Measurements from ENCODE around the gene DHRS7. TPM values are rescaled to one million over a fixed set of nuclear protein-coding genes. Genes with fewer than 3 reads are reported as not detected.

Gene DHRS7
- total and polyA plus RNA-seq, 2 donors (not counting 3 experiments of a cell fraction or from before 2014, with no cell fraction given): 28.6 to 29.3 TPM

DNA sequence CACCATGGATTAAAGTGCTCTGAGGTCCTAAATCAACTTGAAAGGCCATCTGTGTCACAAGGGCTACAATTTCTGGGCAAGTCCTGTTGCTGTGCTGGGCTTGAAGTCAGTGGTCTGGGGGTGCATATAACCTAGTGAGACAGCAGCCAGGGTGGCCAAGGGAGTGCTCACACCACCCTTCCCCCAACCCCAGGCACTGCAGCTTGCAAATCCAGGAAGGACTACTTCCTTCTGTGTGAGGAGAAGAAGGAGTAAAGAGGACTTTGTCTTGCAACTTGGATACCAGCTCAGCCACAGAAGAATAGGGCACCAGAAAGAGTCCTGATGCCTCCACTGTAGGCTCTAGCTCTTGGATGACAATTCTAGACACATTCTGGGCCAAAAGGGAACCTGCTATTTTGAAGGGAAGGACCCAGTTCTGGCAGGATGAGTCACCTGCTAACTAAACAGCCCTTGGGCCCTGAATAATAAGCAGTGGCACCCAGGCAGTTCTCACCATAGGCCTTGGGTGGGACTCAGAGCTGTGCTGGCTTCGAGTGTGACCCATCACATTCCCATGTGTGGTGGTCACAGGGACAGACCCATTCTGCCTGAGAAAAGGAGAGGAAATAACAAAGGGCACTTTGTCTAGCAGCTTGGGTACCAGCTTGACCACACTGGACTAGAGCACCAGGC is 32.6 kb upstream of the DHRS7 start:
- FAIRE-seq (no peak), DNase-seq (ENCODE audit: low read depth, low spot score) (no peak)
- H3K36me3 ChIP-seq (ENCODE audit: control insufficient read depth in 2 of 2, extremely low read depth in 1 of 2, insufficient read depth in 2 of 2, low read length in 2 of 2): no peaks in the 10 kb centered on the region
- CTCF ChIA-PET: interaction anchor here (1.4 kb wide), 1 partner anchor 13 kb away, joined by 5 read pairs; no protein-coding TSS in a partner anchor
- no peak overlapping the region for H3K27ac ChIP-seq (ENCODE audit: insufficient read depth, low read depth, low read length)
- dilution Hi-C loops (cut with MboI; ENCODE audit: extremely low pct_ligation_motif_present, low sequenced_read_pairs) (no loop called here), intact Hi-C loops (cut with micrococcal nuclease) (no loop called here)
- BruUV-seq (replicated peaks): no TSS peak
- TF ChIP-seq, protein P1, sequence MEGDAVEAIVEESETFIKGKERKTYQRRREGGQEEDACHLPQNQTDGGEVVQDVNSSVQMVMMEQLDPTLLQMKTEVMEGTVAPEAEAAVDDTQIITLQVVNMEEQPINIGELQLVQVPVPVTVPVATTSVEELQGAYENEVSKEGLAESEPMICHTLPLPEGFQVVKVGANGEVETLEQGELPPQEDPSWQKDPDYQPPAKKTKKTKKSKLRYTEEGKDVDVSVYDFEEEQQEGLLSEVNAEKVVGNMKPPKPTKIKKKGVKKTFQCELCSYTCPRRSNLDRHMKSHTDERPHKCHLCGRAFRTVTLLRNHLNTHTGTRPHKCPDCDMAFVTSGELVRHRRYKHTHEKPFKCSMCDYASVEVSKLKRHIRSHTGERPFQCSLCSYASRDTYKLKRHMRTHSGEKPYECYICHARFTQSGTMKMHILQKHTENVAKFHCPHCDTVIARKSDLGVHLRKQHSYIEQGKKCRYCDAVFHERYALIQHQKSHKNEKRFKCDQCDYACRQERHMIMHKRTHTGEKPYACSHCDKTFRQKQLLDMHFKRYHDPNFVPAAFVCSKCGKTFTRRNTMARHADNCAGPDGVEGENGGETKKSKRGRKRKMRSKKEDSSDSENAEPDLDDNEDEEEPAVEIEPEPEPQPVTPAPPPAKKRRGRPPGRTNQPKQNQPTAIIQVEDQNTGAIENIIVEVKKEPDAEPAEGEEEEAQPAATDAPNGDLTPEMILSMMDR (IDR thresholded peaks at IDR 0.05; ENCODE audit: extremely low read depth in 1 of 2, insufficient read depth in 1 of 2, low read depth in 1 of 2, low read length in 2 of 2): no peak
- no peak for TF ChIP-seq GATA2 (IDR thresholded peaks at IDR 0.05; ENCODE audit: insufficient read depth, insufficient read length, low read depth, low read length)
- no peak for TF ChIP-seq JUN (IDR thresholded peaks at IDR 0.05; ENCODE audit: borderline replicate concordance, insufficient read depth, insufficient read length, low read depth)
- TF ChIP-seq, protein P2, sequence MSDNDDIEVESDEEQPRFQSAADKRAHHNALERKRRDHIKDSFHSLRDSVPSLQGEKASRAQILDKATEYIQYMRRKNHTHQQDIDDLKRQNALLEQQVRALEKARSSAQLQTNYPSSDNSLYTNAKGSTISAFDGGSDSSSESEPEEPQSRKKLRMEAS (IDR thresholded peaks at IDR 0.05; ENCODE audit: insufficient read depth, insufficient read length): no peak
- TF ChIP-seq FOS (IDR thresholded peaks at IDR 0.05; ENCODE audit: borderline replicate concordance, insufficient read depth, low read length): no peak
- TF ChIP-seq MYC (IDR thresholded peaks at IDR 0.05; ENCODE audit: low read depth, low read length): no peak
- TF ChIP-seq POLR2AphosphoS5 (IDR thresholded peaks at IDR 0.05; ENCODE audit: insufficient read depth, low read depth, low read length): no peak
- no peak for TF ChIP-seq EZH2 (IDR thresholded peaks at IDR 0.05; ENCODE audit: borderline replicate concordance, low read depth, low read length, severe bottlenecking)
- TF ChIP-seq POLR2A (IDR thresholded peaks at IDR 0.05; ENCODE audit: low read depth, low read length): no peak
- no peak overlapping the region for H3K4me3 ChIP-seq (replicated peaks in 1 of 3; ENCODE audit: insufficient read depth in 1 of 3, low read depth in 1 of 3, low read length in 3 of 3)
- H3K9ac ChIP-seq (replicated peaks; ENCODE audit: extremely low read depth, insufficient read depth, low read length): no peak overlapping the region
- no peak overlapping the region for H2AFZ ChIP-seq (ENCODE audit: low read depth, low read length)
- H4K20me1 ChIP-seq (replicated peaks; ENCODE audit: control insufficient read depth, extremely low read depth, insufficient read depth, low read length): no peaks in the 10 kb centered on the region
- POLR2A ChIA-PET: no interaction called here
- H3K27me3 ChIP-seq (ENCODE audit: control insufficient read depth in 2 of 2, insufficient read depth in 2 of 2, low read length in 2 of 2): peaks cover 0 to 6% of the 10 kb centered on the region in 2 experiments
- H3K79me2 ChIP-seq (ENCODE audit: control insufficient read depth, insufficient read depth, low read length): no peaks in the 10 kb centered on the region
- H3K4me1 ChIP-seq (ENCODE audit: control insufficient read depth, extremely low read depth, insufficient read depth, low read length): no peaks in the 10 kb centered on the region
- H3K9me1 ChIP-seq (replicated peaks; ENCODE audit: control insufficient read depth, extremely low read depth, insufficient read depth, low read length): no peaks in the 10 kb centered on the region
- no peak overlapping the region for H3K4me2 ChIP-seq (ENCODE audit: insufficient read depth, low read length)
- no peaks in the 10 kb centered on the region for H3K9me3 ChIP-seq (replicated peaks; ENCODE audit: control insufficient read depth, insufficient read depth, low read length)
